HG03558 (cell line): ENCODE results near the gene RPL32.
"Not testable (repeated sequence)": the region's sequence is repeated elsewhere in the genome, so short reads cannot be mapped to it uniquely, and the experiment has no call there.

Source experiments
- ATAC-seq: cut with Tn5 transposase; IDR thresholded peaks from one replicate; pipeline ENCODE4 v1.9.1; 2021; ENCODE audit warnings: moderate number of reproducible peaks; ENCODE audit not compliant: unreplicated experiment; ENCODE audit errors: extremely low read depth

The RPL32 gene

GRCh38 chr3:12868039-12869034 is 27.0 kb upstream of the RPL32 start:
- no peak for ATAC-seq

- ATAC-seq, result no peak
These were observed 25.5 kb upstream of the RPL32 start for GRCh38 chr3:12866836-12867235.

- ATAC-seq, result no peak
These were observed 23.9 kb upstream of the RPL32 start for GRCh38 chr3:12865271-12865670.

GRCh38 chr3:12862387-12862786 is 21.0 kb upstream of the RPL32 start:
- no peak for ATAC-seq

GRCh38 chr3:12861611-12862010 is 20.2 kb upstream of the RPL32 start:
- ATAC-seq, result no peak

GRCh38 chr3:12859840-12860239 is 18.5 kb upstream of the RPL32 start:
- no peak for ATAC-seq

GRCh38 chr3:12856626-12857025 is 15.3 kb upstream of the RPL32 start:
- no peak for ATAC-seq

GRCh38 chr3:12854565-12854964 is 13.2 kb upstream of the RPL32 start:
- no peak for ATAC-seq

GRCh38 chr3:12853847-12854246 is 12.5 kb upstream of the RPL32 start:
- not testable (repeated sequence) for ATAC-seq

GRCh38 chr3:12852201-12852600 is 10.8 kb upstream of the RPL32 start:
- ATAC-seq, result no peak

GRCh38 chr3:12845811-12846210 is 4.4 kb upstream of the RPL32 start:
- no peak for ATAC-seq

GRCh38 chr3:12842469-12842868 is 1.1 kb upstream of the RPL32 start:
- no peak for ATAC-seq

- ATAC-seq, result no peak
These were observed 584 bp upstream of the RPL32 start for GRCh38 chr3:12841970-12842328.

- no peak for ATAC-seq
These were observed 695 bp downstream of the RPL32 start for GRCh38 chr3:12840591-12841148.

- ATAC-seq, result not testable (repeated sequence)
These were observed 1.2 kb downstream of the RPL32 start for GRCh38 chr3:12840148-12840547.

GRCh38 chr3:12839156-12839946 is 2.0 kb downstream of the RPL32 start:
- no peak for ATAC-seq

- ATAC-seq, result no peak
These were observed 3.0 kb downstream of the RPL32 start for GRCh38 chr3:12838179-12838965.

GRCh38 chr3:12837295-12837986 is 3.9 kb downstream of the RPL32 start:
- ATAC-seq, result no peak

GRCh38 chr3:12835052-12835665 is 6.2 kb downstream of the RPL32 start:
- ATAC-seq, result no peak
